A673 (cell line): ENCODE results near the gene TNFSF11.

Source experiments
- CTCF ChIP-seq: fragments of 300-800, 200-600 bp; sonication (generic); conservative IDR thresholded peaks from 2 replicates; pipeline ENCODE4 v1.5.1; 2017; ENCODE audit warnings: low read depth, mild to moderate bottlenecking, antibody characterized with exemption, low read length, moderate library complexity, mixed read lengths
- EZH2 ChIP-seq: fragments of 200-600 bp; sonication (generic); IDR thresholded peaks from 2 replicates; pipeline ENCODE4 v1.6.1; 2017; ENCODE audit warnings: borderline replicate concordance, low read depth, mild to moderate bottlenecking, mixed read lengths, antibody characterized with exemption, low read length; ENCODE audit not compliant: poor library complexity, severe bottlenecking

- TF ChIP-seq EZH2 = no peak
- no peak for TF ChIP-seq CTCF
Measured at GRCh38 chr13:42602906-42603305, 29.0 kb downstream of the TNFSF11 start.
